ENCODE data around the gene CUL3.
A peak's percentile ranks its signal among the peaks of the same experiment; 100 is the strongest.
"Not testable (repeated sequence)": the region's sequence is repeated elsewhere in the genome, so short reads cannot be mapped to it uniquely, and the experiment has no call there.

Gene CUL3

DNA sequence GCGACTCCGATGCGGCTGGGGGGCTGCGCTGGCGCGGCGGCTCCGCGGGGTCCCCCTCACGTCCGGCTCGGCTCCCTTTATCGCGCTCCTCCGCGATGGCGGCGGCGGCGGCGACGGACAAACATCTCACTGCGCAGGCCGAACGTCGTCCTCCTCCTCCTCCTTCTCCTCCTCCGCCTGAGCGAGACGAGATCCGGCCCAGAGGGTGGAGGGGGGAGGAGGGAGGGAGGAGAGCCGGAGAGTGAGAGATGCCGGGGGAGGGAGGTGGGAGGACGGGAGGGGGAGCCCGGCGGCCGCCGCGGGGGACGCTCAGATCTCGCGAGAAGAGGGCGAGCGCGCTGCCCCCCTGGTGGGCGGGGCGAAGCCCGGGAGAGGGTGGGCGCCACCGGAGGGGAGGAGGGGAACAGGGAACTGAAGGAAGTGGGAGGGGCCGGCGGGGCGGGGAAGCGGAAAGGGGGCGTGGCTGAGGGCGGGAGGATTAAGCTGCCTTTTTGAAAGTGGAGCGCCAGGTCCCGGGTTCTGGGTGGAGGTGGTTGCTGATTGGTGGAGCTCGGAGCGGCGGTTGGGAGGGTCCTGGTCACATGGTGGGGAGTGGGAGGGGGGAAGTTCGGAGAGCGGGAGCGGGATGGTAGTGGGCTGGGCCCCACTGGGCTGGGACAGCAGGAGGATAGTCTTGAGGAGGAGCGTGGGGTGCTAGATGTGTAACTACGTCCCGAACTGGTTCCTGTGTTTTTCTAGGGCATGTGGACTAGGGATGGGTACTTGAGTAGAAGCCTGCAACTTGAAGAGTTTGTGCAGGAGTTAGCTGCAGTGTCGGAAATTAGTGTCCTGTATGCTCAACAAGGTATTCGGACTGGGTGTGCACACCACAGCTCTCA, at the start of gene CUL3:
Gene CUL3 (minus strand): TSS at position 153 of the 878 bp plus-strand sequence. CDS start 354 bp downstream, outside the sequence.
- peak; percentile 92 for DNase-seq

DNA sequence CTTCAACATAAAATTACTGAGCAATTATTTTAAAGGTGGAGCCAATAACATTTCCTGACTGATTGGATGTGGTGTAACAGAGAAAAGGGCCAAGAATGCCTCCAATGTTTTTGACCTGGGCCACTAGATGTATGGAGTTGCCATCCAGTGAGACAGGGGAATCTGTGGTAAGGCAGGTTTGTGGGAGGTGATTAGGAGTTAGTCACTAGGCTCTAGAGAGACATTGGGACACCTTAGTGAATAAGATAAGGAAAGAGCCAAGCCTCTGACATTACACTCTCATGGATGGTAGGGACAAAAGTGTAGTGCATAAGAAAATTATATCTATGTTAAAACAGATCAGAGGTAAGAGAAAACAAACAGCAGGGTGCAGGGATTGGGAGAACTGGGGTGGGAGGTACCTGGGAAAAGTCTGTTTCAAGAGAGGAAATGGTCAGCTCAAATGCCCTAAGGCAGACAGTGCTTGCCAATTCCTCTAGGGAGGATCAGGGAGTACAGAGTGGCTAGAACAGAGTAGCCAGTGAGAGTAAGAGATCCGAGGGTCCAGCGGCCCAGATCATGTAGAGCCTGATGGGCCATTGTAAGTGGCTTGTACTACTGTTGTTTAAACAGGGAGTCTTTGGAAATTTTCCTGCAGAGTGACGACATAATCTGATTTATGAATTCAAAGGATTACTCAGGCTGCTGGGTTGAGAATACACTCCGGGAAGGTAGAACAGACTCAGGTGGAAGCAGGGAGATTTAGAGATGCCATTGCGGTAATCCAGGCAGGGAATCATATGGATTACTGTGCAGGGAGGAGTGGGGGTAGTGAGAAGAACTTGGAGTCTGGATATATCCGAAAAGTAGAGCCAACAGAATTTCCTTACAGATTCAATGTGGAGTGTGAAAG, 45.7 kb upstream of the CUL3 start:
- DNase-seq = no peak

GRCh38 chr2:224628416-224628815, 43.3 kb upstream of the CUL3 start:
- DNase-seq = no peak

GRCh38 chr2:224626735-224627134, 41.6 kb upstream of the CUL3 start:
- no peak for DNase-seq

- no peak for DNase-seq
These were observed 28.6 kb upstream of the CUL3 start for GRCh38 chr2:224613543-224614286.

DNA sequence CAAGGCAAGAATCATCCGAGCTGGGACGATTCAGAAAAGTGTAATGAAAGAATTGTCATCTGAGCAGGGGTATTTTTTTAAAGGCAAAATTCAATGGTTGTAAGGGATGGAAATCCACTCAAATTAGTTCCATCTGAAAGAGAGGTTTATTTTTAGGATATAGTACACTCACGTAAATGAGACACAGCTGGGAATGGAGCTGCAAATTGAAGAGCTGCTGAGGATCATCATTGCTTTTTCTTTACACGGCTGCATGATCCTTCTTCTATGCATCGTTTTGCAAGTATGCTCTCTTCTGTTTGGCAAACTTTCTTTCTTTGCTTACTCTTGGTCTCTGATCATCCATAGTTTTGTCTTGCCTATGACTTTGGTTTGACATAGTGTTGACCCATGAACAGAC, 27.4 kb upstream of the CUL3 start:
- no peak for DNase-seq

- no peak for DNase-seq
These were observed 26.8 kb upstream of the CUL3 start for GRCh38 chr2:224611938-224612337.

GRCh38 chr2:224608104-224608503, 22.9 kb upstream of the CUL3 start:
- no peak for DNase-seq

DNA sequence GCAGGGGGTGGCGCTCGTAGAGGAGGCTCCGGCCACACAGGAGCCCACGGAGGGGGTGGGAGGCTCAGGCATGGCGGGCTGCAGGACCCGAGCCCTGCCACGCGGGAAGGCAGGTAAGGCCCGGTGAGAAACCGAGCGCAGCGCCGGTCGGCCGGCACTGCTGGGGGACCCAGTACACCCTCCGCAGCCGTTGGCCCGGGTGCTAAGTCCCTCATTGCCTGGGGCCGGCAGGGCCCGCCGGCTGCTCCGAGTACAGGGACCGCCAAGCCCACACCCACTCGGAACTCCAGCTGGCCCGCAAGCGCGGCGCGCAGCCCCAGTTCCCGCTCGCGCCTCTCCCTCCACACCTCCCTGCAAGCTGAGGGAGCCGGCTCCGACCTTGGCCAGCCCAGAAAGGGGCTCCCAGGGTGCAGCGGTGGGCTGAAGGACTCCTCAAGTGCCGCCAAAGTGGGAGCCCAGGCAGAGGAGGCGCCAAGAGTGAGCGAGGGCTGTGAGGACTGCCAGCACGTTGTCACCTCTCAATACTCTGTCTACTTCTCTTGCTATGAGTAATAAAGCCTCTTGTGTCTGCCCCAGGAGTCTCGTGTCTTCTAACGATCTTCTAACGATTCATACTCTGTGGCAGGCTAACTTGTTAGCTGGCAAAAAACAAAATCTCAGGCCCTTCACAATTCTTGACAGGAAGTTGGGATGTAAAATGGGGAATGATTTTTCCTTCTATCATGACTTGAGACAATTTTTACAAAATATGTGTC, 18.8 kb upstream of the CUL3 start:
- not testable (repeated sequence) for DNase-seq

DNA sequence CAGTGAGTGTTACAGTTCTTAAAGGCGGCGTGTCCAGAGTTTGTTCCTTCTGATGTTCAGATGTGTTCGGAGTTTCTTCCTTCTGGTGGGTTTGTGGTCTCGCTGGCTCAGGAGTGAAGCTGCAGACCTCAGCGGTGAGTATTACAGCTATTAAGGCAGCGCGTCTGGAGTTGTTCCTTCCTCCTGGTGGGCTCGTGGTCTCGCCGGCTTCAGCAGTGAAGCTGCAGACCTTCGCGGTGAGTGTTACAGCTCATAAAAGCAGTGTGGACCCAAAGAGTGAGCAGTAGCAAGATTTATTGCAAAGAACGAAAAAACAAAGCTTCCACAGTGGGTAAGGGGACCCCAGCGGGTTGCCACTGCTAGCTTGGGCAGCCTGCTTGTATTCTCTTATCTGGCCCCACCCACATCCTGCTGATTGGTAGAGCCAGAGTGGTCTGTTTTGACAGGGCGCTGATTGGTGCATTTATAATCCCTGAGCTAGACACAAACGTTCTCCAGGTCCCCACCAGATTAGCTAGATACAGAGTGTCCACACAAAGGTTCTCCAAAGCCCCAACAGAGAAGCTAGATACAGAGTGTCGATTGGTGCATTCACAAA, 17.7 kb upstream of the CUL3 start:
- not testable (repeated sequence) for DNase-seq

DNA sequence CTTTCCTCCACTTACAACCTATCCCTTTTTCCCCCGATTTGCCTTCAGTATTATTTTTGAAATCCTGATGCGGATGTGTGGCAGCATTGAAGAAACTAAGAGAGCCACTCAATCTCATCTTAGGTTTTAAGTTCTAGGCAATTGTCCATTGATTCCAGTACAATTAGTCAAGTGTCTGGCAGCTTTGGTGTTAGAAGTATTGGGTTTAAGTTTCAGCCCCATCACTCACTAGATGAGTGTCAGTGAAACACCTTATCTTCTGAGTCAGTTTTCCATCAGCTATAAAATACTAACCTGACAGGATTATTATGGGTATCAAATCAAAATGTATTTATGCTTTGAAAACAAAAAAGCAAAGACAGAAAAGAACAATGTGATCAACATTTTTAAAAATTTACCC, 16.8 kb upstream of the CUL3 start:
- DNase-seq = no peak

DNA sequence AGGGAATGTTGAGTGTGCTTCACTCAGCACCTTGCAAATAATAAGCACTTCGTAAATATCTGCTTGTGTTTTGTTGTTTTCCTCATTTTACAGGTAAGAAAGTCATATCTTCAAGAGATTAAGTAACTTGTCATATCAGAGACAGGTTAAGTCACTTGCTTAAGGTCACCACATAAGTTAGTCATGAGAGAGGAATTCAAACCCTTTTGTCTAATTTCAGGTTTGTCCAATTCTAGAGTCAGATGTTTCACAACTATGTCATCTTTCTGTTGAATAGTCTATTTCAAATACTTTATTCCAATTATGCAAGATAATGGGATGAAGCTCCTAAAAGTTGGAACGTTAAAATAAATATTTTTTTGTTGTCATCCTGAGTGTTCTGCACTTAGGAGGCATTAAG, 13.5 kb upstream of the CUL3 start:
- no peak for DNase-seq

GRCh38 chr2:224596289-224596688, 11.1 kb upstream of the CUL3 start:
- DNase-seq = no peak

DNA sequence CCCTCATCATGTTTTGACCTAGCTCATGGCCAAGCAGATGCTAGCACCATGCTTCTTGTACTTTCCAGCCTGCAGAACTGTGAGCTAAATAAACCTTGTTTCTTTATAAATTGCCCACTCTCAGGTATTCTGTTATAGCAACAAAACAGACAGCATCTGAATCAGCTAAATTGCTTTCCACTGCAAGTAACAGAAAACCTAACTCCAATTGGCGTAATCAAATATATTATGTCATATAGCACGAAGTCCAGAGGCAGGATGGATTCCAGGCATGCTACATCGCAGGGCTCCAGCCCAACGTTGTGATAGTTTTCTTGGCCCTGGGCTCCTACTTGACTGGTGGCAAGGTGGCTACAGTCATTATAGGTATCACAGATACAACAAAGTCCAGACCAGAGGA, 10.4 kb upstream of the CUL3 start:
- DNase-seq = no peak

DNA sequence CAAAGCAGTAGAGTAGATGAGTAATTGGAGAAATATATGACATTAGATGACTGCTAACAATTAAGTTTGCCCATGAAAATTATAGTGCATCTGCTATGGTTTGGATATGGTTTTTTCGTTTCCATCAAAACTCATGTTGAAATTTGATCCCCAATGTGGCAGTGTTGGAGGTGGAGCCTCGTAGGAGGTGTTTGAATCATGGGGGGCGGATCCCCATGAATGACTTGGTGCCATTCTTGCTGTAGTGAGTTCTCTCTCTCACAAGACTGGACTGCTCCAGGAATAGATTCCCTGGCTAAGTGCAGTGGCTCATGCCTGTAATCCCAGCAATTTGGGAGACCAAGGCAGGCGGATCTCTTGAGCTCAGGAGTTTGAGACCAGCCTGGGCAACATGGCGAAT, 9.7 kb upstream of the CUL3 start:
- no peak for DNase-seq

DNA sequence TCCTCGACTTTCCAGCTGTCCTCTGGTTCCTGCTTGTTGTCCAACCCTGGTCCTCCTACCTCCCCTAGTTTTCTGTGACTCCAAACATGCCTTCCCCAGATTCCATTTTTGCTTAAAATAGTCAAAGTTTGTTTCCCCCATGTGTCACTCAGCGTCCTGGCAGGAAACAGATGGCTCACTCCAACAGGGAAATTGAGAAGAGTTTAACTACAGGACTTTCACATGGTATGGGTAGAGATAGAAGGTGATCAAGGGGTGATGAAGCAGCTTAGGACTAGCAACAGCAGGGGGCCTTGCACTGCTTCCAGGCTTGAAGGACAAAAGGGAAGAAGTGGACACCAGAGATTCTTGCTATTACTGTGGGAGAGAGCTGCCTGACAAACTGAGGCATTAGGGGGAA, 6.1 kb upstream of the CUL3 start:
- no peak for DNase-seq

DNA sequence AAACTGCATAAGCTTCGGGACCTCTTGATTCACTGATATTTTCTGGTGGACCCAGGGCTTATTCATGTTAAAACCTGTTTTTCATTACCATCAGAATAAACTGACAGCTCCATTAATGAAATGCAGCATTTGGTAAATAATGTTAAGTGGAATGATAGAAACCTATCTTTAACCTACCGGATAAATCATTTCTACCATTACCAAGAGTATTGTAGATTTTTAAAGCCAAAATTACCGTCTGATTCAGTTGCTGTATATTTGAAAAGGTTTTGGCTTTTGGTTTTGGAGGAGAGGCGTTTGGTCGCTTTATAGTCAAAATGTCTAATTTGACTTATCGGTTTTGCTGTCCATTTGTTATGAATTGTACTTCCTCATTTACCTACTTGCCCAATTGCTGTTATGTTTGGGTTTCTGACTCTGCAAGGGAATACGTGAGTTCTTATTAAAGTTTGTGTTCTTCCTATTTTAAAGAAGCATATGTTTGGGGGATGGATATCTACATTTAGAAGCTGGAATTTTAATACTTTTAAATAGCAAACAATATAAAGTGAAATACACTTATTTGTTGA, 1.0 kb upstream of the CUL3 start:
- DNase-seq = peak; percentile 74

GRCh38 chr2:224584785-224585210, 365 bp downstream of the CUL3 start:
- no peak for DNase-seq

DNA sequence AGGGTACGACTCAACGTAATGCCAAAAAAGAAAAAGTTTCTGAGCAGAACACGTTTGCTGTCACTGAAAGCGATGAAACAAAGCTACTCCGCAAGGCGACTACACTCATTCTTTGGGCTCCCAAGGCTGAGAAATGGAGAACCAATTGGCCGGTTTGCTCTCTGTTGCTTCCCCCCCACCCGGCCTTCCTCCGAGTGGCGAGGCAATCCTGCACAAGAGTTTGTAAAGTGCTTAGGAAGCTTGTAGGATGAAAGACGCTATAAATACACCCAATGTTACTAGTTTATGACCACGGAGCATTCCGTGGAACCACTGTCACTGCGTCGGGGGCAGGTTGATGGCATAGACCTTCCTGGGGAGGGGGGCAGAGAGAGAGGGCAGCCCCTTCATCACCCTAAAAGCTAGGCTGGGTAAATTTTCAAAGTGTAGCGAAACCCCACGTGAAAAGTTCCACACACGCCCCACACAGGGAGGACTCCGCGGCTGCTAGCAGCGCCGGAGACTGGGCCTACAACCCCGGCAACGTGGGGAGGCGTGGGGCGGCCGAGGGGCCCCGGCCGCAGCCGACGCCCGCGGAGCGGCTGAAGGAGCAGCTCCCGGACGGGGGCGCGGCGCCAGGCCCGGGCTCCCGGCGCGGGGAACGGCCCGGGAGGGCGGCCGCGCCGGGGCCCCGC, 915 bp downstream of the CUL3 start:
- DNase-seq = no peak

- not testable (repeated sequence) for DNase-seq
These were observed 2.1 kb downstream of the CUL3 start for GRCh38 chr2:224583033-224583432.

DNA sequence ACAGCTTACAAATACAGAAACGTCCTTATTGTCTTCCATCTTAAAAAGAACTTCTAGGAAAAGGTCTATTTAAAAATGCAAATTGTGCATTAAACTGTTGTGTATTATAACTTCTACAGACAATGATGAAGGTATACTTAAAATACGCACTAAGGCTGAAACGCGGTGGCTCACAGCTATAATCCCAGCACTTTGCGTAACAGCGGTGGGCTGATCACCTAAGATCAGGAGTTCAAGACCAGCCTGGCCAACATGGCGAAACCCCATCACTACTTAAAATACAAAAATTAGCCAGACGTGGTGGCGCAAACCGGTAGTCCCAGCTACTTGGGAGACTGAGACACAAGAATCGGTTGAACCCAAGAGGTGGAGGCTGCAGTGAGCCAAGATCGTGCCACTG, 4.9 kb downstream of the CUL3 start:
- no peak for DNase-seq

All from KG1 (cell line).